HG03159 (cell line): Measurements from ENCODE around the gene ULK1.
"Not testable (repeated sequence)": the region's sequence is repeated elsewhere in the genome, so short reads cannot be mapped to it uniquely, and the experiment has no call there.

ENCODE experiments used
- ATAC-seq: cut with Tn5 transposase; IDR thresholded peaks from one replicate; pipeline ENCODE4 v1.9.1; 2021; ENCODE audit warnings: mild to moderate bottlenecking, moderate library complexity; ENCODE audit not compliant: unreplicated experiment

Gene ULK1

GRCh38 chr12:131861261-131862083 is 33.0 kb upstream of the ULK1 start:
- no peak for ATAC-seq

DNA sequence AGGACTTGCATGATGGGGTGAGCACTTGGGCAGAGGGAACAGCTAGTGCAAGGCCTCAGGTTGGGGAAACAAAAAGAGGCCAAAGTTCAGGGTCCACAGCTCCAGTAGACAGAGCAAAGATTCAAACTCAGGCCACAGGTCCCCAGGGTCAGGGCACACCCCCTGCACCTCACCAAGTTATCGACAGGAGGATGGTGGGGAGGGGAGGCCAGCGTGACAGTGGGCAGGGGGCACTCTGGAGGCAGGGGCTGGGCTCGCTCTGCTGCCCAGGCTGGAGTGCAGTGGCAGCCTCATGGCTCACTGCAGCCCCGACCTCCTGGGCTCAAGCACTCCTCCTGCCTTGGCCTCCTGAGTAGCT is 32.4 kb upstream of the ULK1 start:
- ATAC-seq: no peak

- ATAC-seq: no peak
These were observed 31.8 kb upstream of the ULK1 start for GRCh38 chr12:131862600-131862993.

- ATAC-seq: no peak
These were observed 31.3 kb upstream of the ULK1 start for GRCh38 chr12:131862994-131863710.

- no peak for ATAC-seq
These were observed 30.6 kb upstream of the ULK1 start for GRCh38 chr12:131863711-131864396.

- no peak for ATAC-seq
These were observed 30.0 kb upstream of the ULK1 start for GRCh38 chr12:131864469-131864868.

DNA sequence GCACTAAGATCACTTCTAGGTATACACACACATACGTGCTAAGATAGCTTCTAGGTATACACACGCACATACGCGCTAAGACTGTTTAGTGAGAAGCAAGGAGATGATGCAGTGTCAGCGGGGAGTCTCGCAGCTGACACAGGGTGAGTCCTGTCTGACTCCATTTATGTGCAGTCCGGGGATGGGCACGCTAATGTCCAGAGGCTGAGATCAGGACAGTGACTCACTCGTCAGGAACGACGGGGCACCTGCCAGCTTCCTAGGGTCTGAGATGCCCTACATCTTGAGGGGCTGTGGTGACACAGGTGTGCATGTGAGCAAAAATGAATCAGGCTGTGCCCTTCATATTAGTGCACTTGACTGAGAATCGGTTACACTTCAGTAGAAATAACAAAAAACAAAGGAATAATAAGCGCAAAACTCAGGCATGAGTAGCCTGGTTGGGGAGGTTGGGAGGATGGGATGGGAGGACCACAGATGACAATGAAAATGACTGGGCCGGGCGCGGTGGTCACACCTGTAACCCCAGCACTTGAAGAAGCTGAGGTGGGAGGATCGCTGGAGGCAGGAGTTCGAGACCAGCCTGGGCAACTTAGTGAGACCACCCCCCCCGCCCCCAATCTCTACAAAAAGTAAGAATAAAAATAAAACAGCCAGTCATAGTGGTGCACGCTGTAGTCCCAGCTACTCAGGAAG is 29.1 kb upstream of the ULK1 start:
- ATAC-seq: no peak

DNA sequence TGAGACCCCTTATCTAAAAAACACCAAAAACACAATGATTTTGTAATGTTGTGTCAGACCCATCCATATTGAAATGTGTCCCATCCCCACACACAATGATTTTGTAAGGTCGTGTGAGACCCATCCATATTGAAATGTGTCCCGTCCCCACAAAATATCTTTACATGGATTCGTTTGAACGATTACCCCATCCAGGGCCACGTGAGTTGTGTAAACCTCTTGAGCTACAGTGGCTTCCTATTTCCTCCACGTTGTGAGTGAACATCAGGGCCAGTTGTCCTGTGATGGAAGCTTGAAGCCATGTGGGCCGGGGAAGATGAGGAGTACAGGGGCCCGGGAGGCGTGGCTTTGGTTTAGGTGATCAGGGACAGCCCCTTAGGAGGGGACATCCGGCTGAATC is 27.0 kb upstream of the ULK1 start:
- ATAC-seq: no peak

DNA sequence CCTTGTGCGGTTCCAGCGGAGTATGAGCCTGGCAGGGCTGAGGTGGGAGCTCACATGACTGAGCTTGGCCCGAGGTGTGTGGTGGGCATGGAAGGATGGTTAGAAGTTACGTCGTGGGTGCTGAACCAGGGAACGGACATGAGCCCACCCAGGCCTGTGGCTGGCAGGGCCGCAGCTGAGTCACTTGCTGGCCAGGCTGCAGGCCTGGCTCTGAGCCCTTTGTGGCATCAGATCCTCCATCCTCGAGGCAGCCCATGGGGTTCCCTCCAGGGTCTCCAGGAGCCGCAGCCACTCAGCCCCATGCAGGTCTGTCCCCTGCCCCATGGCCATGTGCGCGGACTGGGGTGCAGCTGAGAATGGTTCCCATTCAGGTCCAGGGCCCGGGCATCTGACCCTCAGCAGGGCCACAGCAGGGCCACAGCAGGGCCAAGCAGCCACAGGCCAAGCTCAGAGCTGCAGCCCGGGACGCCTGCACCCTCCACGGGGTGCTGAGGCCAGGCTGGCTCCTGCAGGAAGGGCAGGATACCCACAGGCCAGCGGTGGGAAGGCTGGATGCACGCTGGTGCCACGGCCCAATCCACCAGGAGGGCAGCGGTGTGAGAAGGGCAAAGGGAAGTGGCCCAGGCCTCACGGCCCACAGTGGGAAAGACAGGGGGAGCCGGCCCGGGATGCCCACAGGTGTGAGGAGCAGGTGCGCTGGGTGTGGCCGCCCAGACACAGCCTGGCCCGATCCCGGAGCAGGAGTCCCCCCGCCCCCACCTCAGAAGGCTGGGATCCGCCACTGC is 26.3 kb upstream of the ULK1 start:
- no peak for ATAC-seq

DNA sequence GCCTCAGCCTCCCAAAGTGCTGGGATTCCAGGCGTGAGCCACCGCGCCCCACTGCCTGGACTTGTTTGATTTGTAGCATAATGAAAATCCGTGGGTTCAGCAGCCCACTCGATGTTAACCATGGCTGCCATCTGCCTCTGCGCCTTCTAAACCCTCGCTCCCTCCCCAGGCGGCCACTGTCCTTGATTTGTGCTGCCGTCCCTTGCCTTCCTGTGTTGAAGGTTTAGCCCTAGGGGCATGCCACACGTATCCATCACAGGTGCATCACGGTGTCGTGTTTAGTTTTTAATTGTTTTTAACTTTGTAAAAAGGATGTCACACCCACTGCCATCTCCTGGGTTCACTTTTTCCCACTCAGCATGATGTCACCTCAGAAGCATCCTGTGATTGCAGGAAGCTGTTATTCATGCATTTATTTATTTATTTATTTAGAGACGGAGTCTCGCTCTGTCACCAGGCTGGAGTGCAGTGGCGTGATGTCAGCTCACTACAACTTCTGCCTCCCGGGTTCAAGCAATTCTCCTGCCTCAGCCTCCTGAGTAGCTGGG is 24.5 kb upstream of the ULK1 start:
- ATAC-seq: no peak

DNA sequence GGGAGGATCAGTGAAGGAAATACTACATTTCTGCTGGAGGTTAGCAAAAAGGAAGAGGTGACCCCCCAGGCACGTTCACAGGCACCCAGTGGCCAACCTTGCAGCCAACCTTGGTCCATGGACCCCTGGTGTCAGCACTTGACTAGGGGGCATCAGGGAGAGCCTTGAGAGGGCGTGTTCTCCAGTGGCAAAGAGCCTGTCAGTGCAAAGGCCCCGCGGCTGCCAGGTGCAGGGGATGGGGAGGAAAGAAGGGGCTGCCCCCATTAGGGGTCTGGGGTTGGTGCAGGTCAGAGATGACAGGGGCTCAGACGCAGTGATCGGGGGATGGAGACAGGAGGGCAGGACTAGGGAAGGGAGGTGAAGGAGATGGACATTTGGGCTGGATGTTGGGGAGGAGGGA is 22.7 kb upstream of the ULK1 start:
- no peak for ATAC-seq

- ATAC-seq: no peak
These were observed 22.0 kb upstream of the ULK1 start for GRCh38 chr12:131872154-131873051.

DNA sequence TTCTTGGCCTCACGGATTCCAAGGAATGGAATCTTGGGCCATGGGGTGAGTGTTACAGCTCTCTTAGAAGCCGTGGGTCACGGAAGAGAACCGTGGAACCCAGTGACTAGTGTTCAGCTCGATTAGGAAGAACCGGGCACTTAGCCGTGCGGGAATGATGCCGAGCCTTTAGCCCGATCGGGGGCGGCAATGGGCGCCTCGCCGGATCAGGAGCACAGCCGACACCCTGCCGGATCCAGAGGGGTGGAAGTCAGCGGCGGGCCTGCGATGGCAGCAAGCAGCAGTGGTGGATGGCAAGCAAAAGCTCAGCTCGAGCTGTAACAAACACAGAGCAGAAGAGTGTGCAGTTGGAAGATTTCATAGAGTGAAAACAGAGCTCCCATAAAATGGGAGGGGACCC is 21.1 kb upstream of the ULK1 start:
- ATAC-seq: no peak

DNA sequence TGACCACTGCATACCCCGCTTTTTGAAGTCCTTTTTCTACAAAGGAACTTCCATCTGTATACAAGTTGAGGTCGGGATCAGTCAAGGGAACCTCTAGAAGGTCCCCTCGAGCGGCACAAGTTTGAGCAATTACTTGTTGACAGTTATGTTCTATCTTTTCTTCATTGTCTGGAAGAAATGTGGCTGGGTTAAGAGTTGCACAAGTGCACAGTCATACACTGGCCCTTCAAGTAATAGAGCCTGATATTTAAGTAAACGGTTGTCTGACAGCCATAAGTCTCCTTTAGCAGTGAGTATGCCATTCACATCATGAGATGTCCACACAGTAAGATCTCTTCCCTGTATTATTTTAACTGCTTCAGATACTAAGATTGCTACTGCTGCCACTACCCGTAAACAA is 19.4 kb upstream of the ULK1 start:
- not testable (repeated sequence) for ATAC-seq

DNA sequence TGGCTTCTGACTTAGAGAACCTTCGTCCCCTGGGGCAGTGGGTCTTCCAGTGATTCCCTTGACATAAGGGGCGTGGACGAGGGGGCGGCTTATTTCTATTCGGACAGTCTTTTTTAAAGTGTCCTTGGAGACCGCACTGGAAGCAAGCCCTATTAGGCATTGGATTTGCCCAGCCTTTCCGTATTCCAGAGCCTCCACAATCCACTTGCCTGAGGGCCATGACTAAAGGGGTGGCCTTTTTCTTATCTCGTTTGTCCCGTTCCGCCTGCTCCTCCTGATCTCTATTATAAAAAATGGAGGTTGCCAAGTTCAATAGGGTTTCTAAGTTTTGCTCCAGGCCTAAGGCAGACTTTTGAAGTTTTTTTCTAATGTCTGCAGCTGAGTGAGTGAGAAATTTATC is 17.2 kb upstream of the ULK1 start:
- not testable (repeated sequence) for ATAC-seq

DNA sequence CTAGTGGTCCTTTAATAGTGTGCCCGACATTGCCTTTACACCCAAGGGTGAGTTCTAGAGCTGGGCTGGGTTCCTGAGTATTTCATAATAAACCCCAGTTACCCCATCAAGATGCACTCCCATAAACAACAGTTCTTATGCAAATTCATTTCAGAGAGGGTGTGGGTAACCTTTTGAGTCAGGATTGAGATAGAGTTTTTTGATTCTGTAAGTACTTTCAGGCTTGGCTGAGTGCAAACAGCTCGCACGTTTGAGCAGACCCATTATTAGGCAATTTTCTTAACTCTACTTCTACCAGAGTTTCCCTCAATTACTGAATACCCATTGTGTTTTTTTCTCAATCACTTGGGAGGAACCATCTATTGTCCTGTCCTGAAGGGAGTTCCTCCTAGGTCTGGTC is 16.0 kb upstream of the ULK1 start:
- not testable (repeated sequence) for ATAC-seq

DNA sequence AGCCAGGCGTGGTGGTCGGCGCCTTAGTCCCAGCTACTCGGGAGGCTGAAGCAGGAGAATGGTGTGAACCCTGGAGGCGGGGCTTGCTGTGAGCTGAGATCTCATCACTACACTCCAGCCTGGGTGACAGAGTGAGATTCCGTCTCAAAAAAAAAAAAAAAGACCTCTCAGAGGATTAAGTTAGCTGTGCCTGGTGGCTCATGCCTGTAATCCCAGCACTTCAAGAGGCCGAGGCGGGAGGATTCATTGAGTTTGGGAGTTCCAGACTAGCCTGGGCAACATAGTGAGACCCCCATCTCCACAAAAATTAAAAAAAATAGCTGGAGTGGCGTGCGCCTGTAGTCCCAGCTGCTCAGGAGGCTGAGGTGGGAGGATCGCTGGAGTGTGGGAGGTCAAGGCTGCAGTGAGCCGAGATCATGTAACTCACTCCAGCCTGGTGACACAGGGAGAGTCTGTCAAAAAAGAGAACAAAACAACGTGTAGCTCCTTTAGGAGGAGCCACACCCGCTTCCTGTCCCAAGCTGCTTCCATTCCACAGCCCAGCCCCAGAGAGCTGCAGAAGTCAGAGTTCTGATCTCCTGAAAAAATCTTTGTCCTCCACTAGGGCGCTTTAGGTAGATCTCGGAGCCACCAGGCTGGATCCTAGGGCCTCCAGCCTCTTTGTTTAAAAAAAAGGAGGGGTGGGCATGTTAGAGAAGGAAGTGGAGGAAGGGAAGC is 11.5 kb upstream of the ULK1 start:
- no peak for ATAC-seq

DNA sequence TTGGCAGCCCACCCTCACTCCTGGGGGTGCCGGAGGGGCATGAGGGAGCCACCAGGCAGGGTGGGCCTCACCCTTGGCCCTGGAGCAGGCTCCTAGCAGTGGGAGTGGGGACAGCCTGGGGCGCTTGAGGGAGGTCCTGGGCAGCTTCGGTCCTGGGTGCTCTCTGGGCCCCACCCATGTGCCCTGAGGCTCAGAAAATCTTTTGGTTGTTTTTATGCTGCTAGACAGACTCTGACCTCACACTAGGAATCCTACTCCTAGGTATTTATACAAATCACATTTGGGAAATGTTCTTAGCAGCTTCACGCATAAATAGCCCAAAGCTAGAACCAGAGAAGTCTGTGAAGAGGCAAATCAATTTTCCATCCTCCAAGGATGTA is 10.9 kb upstream of the ULK1 start:
- ATAC-seq: no peak

GRCh38 chr12:131885076-131885475 is 9.3 kb upstream of the ULK1 start:
- not testable (repeated sequence) for ATAC-seq
